Endodermal cell (in vitro differentiated cells): ENCODE results near the gene CHN2. TPM values are rescaled to one million over a fixed set of nuclear protein-coding genes. Genes with fewer than 3 reads are reported as not detected.
A peak's percentile ranks its signal among the peaks of the same experiment; 100 is the strongest.

Experiments used
- DNase-seq: peaks from one replicate; pipeline ENCODE4 v3.0.0-alpha.2; 2017
- H3K27ac ChIP-seq: 2 replicates; pipeline ENCODE4 v1.5.1; 2013; ENCODE audit warnings: mild to moderate bottlenecking, low read depth, low read length, moderate library complexity
- H3K27me3 ChIP-seq: 2 replicates; pipeline ENCODE4 v1.6.1; 2013; ENCODE audit warnings: mild to moderate bottlenecking, low read length, moderate library complexity; ENCODE audit not compliant: insufficient read depth, control insufficient read depth, poor library complexity, severe bottlenecking
- H3K36me3 ChIP-seq: 2 replicates; pipeline ENCODE4 v1.7.0; 2013; ENCODE audit warnings: mild to moderate bottlenecking, low read length, moderate library complexity; ENCODE audit not compliant: control insufficient read depth, insufficient read depth
- H3K4me1 ChIP-seq: one replicate; pipeline ENCODE4 v1.7.0; 2013; ENCODE audit warnings: low read length; ENCODE audit not compliant: control insufficient read depth, insufficient read depth
- H3K4me3 ChIP-seq: 2 replicates; pipeline ENCODE4 v1.5.1; 2013; ENCODE audit warnings: mild to moderate bottlenecking, low read length, moderate library complexity
- H3K9ac ChIP-seq: 2 replicates; pipeline ENCODE4 v1.6.1; 2013; ENCODE audit warnings: mild to moderate bottlenecking, low read length, moderate library complexity; ENCODE audit not compliant: poor library complexity, severe bottlenecking; ENCODE audit errors: extremely low read depth
- H3K9me3 ChIP-seq: 2 replicates; pipeline ENCODE4 v1.6.1; 2013; ENCODE audit warnings: mild to moderate bottlenecking, low read length, moderate library complexity; ENCODE audit not compliant: control insufficient read depth
- H3K27ac Mint-ChIP-seq: 2 replicates; pipeline ENCODE4 v1.8.0; 2020; ENCODE audit warnings: mixed read lengths
- H3K27me3 Mint-ChIP-seq: 2 replicates; pipeline ENCODE4 v1.8.0; 2021; ENCODE audit warnings: mild to moderate bottlenecking, mixed read lengths; ENCODE audit not compliant: insufficient read depth
- H3K36me3 Mint-ChIP-seq: 2 replicates; pipeline ENCODE4 v1.8.0; 2020; ENCODE audit warnings: low read depth, mixed read lengths
- H3K4me1 Mint-ChIP-seq: 2 replicates; pipeline ENCODE4 v1.8.0; 2020; ENCODE audit warnings: mixed read lengths
- H3K4me3 Mint-ChIP-seq: 2 replicates; pipeline ENCODE4 v1.8.0; 2020; ENCODE audit warnings: mild to moderate bottlenecking, moderate library complexity, mixed read lengths
- H3K9me3 Mint-ChIP-seq: 2 replicates; pipeline ENCODE4 v1.8.0; 2020; ENCODE audit warnings: mild to moderate bottlenecking, mixed read lengths
- CTCF ChIP-seq: fragments of 200-600 bp; sonication (generic); conservative IDR thresholded peaks from 2 replicates; pipeline ENCODE4 v1.5.0; 2021; ENCODE audit warnings: antibody characterized with exemption, mild to moderate bottlenecking
- WGBS, 2 experiments: methylation state at CpG; one replicate each; pipeline versions ENCODE4 v1.1.5 to v1.1.7; 2013; ENCODE audit warnings: missing lambda C conversion rate in 2 of 2, mixed read lengths in 1 of 2; ENCODE audit not compliant: insufficient coverage in 1 of 2, insufficient read length in 1 of 2; 5-methylcytosine and 5-hydroxymethylcytosine counted together
- total RNA-seq, 2 donors: library from RNA; stranded (reverse); fragmentation: NEBNext Ultra II Directional in 1 of 2; extraction: Animal tissue kit (Norgen Biotek cat#: 25700) in 1 of 2; gene quantifications; 2 replicates in 1 of 2; 3 replicates in 1 of 2; pipeline ENCODE4 v1.2.1, GENCODE V29; 2021

Gene CHN2
- total RNA-seq, 2 donors from 2014 or later, result 14.0 to 14.1 TPM

- Histone ChIP-seq H3K36me3 (no peaks in the 10 kb centered on the region), H3K27ac (no peak overlapping the region), H3K27me3 (no peaks in the 10 kb centered on the region), H3K4me1 (no peaks in the 10 kb centered on the region), H3K4me3 (no peak overlapping the region), H3K9me3 (no peaks in the 10 kb centered on the region), H3K9ac (no peak overlapping the region)
- Mint-ChIP-seq H3K27ac (no peak overlapping the region), H3K4me3 (no peak overlapping the region), H3K36me3 (peaks cover 2% of the 10 kb centered on the region), H3K4me1 (peaks cover 25% of the 10 kb centered on the region), H3K27me3 (peaks cover 64% of the 10 kb centered on the region), H3K9me3 (no peaks in the 10 kb centered on the region)
- 52 to 60% methylated on average over 2 to 3 of the region's 3 CpGs for WGBS, 2 experiments
- DNase-seq, result peak; percentile 65
- TF ChIP-seq CTCF, result no peak
Observed at GRCh38 chr7:29322023-29322712, 127.6 kb downstream of the CHN2 start.

- Mint-ChIP-seq H3K4me1 (peaks cover 11% of the 10 kb centered on the region), H3K27me3 (peaks cover 38% of the 10 kb centered on the region), H3K36me3 (peaks cover 2% of the 10 kb centered on the region), H3K9me3 (no peaks in the 10 kb centered on the region), H3K4me3 (no peak overlapping the region), H3K27ac (no peak overlapping the region)
- Histone ChIP-seq H3K4me1 (no peaks in the 10 kb centered on the region), H3K27me3 (no peaks in the 10 kb centered on the region), H3K9ac (no peak overlapping the region), H3K9me3 (no peaks in the 10 kb centered on the region), H3K36me3 (no peaks in the 10 kb centered on the region), H3K27ac (no peak overlapping the region), H3K4me3 (no peak overlapping the region)
- TF ChIP-seq CTCF, result no peak
- WGBS, 2 experiments, result 88 to 94% methylated on average over 2 of the region's 2 CpGs
- no peak for DNase-seq
Observed at GRCh38 chr7:29325476-29325875, 130.9 kb downstream of the CHN2 start.

GRCh38 chr7:29326864-29327263, 132.3 kb downstream of the CHN2 start:
- H3K4me3 Mint-ChIP-seq, result no peak overlapping the region
- no peak for DNase-seq
- H3K36me3 ChIP-seq, result no peaks in the 10 kb centered on the region
- no peak overlapping the region for H3K27ac ChIP-seq
- H3K4me3 ChIP-seq, result no peak overlapping the region
- H3K9ac ChIP-seq, result no peak overlapping the region
- H3K4me1 Mint-ChIP-seq, result peaks cover 8% of the 10 kb centered on the region
- WGBS, 2 experiments, result 100% methylated on average over 1 of the region's 1 CpG; no CpG with 5 or more reads in 1 of the 2 experiments
- H3K27me3 ChIP-seq, result no peaks in the 10 kb centered on the region
- no peaks in the 10 kb centered on the region for H3K9me3 ChIP-seq
- no peak for TF ChIP-seq CTCF
- H3K9me3 Mint-ChIP-seq, result no peaks in the 10 kb centered on the region
- peaks cover 2% of the 10 kb centered on the region for H3K36me3 Mint-ChIP-seq
- H3K27me3 Mint-ChIP-seq, result peaks cover 26% of the 10 kb centered on the region
- H3K4me1 ChIP-seq, result no peaks in the 10 kb centered on the region
- no peak overlapping the region for H3K27ac Mint-ChIP-seq
